K562 (cell line): ENCODE measurements around the gene LDHAL6A.

Experiments used
- GATA2 ChIP-seq: sonication (generic); formaldehyde crosslinking; IDR thresholded peaks from 2 replicates; pipeline ENCODE4 v1.4.0; 2020; ENCODE audit warnings: mild to moderate bottlenecking, missing genetic modification reagents
- NEUROD1 ChIP-seq: fragments of 150-350 bp; IDR thresholded peaks from 2 replicates; pipeline ENCODE4 v1.6.1; 2014; ENCODE audit warnings: borderline replicate concordance, low read length, low read depth; ENCODE audit not compliant: partially characterized antibody
- PML ChIP-seq: IDR thresholded peaks from 2 replicates; pipeline ENCODE4 v1.6.1; 2012; ENCODE audit warnings: low read length, inconsistent platforms
- TAF15 ChIP-seq: fragments of 200-400 bp; formaldehyde crosslinking; IDR thresholded peaks from 2 replicates; pipeline ENCODE4 v1.6.1; 2017; ENCODE audit warnings: mild to moderate bottlenecking, low read depth, low read length, moderate library complexity
- ZNF232 ChIP-seq: sonication (generic); formaldehyde crosslinking; IDR thresholded peaks from 2 replicates; pipeline ENCODE4 v1.8.0; 2022; ENCODE audit warnings: mild to moderate bottlenecking, missing genetic modification reagents
- ZNF57 ChIP-seq: fragments of 450-650 bp; formaldehyde crosslinking; IDR thresholded peaks from 2 replicates; pipeline ENCODE4 v1.4.0; 2020; ENCODE audit warnings: mild to moderate bottlenecking, moderate library complexity
- TF ChIP-seq, protein P1 (sequence below): fragments of 250-450 bp; sonication (Bioruptor Pico); IDR thresholded peaks from 2 replicates; pipeline ENCODE4 v1.4.0; 2020; ENCODE audit warnings: mild to moderate bottlenecking, moderate library complexity
- TF ChIP-seq, protein P2 (sequence below): IDR thresholded peaks from 3 replicates; pipeline ENCODE4 v1.6.1; 2011; ENCODE audit warnings: borderline replicate concordance, mild to moderate bottlenecking; ENCODE audit not compliant: insufficient read length, insufficient read depth
- TF ChIP-seq, protein P3 (sequence below), 3 experiments: IDR thresholded peaks in 2 of 3; conservative IDR thresholded peaks in 1 of 3; 2 replicates each; pipeline ENCODE4 v1.5.1; 2011 to 2012; ENCODE audit warnings: low read length in 3 of 3, mild to moderate bottlenecking in 3 of 3, control low read depth in 2 of 3, improper control_type of control experiment in 1 of 3, inconsistent platforms in 1 of 3, low read depth in 1 of 3, mixed read lengths in 1 of 3, moderate library complexity in 1 of 3; ENCODE audit not compliant: insufficient read depth in 2 of 3
- TF ChIP-seq, protein P4 (sequence below): sonication (generic); formaldehyde crosslinking; IDR thresholded peaks from 2 replicates; pipeline ENCODE4 v1.8.1; 2023; ENCODE audit warnings: mild to moderate bottlenecking, missing genetic modification reagents

DNA sequence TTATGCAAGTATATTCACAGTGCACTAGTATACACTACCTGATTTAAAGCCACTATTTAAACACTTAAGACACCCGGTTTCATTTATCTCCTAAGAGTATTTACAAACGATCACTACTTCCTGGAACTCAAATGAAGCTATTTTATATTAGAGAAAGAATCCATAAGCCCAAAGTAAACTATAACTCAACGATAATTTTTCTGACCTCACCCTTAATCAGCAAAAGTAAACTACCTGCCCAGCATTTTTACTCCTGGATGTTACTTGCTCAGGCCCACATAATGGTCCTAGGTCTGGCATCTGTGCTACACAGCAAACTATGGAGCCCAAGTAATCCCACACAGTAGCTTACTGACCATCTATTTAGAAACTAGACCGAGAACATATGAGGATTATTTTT, 37.7 kb downstream of the LDHAL6A start:
- TF ChIP-seq TAF15, result no peak
- no peak for TF ChIP-seq GATA2 (CRISPR knock-in tag)
- TF ChIP-seq, protein P1, sequence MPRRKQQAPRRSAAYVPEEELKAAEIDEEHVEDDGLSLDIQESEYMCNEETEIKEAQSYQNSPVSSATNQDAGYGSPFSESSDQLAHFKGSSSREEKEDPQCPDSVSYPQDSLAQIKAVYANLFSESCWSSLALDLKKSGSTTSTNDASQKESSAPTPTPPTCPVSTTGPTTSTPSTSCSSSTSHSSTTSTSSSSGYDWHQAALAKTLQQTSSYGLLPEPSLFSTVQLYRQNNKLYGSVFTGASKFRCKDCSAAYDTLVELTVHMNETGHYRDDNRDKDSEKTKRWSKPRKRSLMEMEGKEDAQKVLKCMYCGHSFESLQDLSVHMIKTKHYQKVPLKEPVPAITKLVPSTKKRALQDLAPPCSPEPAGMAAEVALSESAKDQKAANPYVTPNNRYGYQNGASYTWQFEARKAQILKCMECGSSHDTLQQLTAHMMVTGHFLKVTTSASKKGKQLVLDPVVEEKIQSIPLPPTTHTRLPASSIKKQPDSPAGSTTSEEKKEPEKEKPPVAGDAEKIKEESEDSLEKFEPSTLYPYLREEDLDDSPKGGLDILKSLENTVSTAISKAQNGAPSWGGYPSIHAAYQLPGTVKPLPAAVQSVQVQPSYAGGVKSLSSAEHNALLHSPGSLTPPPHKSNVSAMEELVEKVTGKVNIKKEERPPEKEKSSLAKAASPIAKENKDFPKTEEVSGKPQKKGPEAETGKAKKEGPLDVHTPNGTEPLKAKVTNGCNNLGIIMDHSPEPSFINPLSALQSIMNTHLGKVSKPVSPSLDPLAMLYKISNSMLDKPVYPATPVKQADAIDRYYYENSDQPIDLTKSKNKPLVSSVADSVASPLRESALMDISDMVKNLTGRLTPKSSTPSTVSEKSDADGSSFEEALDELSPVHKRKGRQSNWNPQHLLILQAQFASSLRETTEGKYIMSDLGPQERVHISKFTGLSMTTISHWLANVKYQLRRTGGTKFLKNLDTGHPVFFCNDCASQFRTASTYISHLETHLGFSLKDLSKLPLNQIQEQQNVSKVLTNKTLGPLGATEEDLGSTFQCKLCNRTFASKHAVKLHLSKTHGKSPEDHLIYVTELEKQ (CRISPR knock-in tag), result no peak
- TF ChIP-seq, protein P2, sequence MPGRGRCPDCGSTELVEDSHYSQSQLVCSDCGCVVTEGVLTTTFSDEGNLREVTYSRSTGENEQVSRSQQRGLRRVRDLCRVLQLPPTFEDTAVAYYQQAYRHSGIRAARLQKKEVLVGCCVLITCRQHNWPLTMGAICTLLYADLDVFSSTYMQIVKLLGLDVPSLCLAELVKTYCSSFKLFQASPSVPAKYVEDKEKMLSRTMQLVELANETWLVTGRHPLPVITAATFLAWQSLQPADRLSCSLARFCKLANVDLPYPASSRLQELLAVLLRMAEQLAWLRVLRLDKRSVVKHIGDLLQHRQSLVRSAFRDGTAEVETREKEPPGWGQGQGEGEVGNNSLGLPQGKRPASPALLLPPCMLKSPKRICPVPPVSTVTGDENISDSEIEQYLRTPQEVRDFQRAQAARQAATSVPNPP, result no peak
- TF ChIP-seq, protein P3, sequence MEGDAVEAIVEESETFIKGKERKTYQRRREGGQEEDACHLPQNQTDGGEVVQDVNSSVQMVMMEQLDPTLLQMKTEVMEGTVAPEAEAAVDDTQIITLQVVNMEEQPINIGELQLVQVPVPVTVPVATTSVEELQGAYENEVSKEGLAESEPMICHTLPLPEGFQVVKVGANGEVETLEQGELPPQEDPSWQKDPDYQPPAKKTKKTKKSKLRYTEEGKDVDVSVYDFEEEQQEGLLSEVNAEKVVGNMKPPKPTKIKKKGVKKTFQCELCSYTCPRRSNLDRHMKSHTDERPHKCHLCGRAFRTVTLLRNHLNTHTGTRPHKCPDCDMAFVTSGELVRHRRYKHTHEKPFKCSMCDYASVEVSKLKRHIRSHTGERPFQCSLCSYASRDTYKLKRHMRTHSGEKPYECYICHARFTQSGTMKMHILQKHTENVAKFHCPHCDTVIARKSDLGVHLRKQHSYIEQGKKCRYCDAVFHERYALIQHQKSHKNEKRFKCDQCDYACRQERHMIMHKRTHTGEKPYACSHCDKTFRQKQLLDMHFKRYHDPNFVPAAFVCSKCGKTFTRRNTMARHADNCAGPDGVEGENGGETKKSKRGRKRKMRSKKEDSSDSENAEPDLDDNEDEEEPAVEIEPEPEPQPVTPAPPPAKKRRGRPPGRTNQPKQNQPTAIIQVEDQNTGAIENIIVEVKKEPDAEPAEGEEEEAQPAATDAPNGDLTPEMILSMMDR (IDR thresholded peaks at IDR 0.05 in 2 of 3, conservative IDR thresholded peaks at IDR 0.05 in 1 of 3; ENCODE audit: insufficient read depth in 2 of 3, low read depth in 1 of 3, low read length in 3 of 3), result no peak
- no peak for TF ChIP-seq PML
- no peak for TF ChIP-seq NEUROD1
- TF ChIP-seq, protein P4, sequence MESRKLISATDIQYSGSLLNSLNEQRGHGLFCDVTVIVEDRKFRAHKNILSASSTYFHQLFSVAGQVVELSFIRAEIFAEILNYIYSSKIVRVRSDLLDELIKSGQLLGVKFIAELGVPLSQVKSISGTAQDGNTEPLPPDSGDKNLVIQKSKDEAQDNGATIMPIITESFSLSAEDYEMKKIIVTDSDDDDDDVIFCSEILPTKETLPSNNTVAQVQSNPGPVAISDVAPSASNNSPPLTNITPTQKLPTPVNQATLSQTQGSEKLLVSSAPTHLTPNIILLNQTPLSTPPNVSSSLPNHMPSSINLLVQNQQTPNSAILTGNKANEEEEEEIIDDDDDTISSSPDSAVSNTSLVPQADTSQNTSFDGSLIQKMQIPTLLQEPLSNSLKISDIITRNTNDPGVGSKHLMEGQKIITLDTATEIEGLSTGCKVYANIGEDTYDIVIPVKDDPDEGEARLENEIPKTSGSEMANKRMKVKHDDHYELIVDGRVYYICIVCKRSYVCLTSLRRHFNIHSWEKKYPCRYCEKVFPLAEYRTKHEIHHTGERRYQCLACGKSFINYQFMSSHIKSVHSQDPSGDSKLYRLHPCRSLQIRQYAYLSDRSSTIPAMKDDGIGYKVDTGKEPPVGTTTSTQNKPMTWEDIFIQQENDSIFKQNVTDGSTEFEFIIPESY (CRISPR knock-in tag), result no peak
- no peak for TF ChIP-seq ZNF232 (CRISPR knock-in tag)
- no peak for TF ChIP-seq ZNF57
